MM.1S (cell line): ENCODE data around the gene ZCWPW2.

Experiments used
- CTCF ChIP-seq: fragments of 300-600 bp; sonication (generic); IDR thresholded peaks from 2 replicates; pipeline ENCODE4 v1.5.1; 2016; ENCODE audit warnings: antibody characterized with exemption, low read length, mixed read lengths
- EZH2 ChIP-seq: fragments of 300-600 bp; sonication (generic); optimal IDR thresholded peaks from 2 replicates; pipeline ENCODE3; 2017; ENCODE audit warnings: low read depth, mild to moderate bottlenecking, antibody characterized with exemption, low read length, mixed read lengths
- EZH2phosphoT487 ChIP-seq: fragments of 300-600 bp; sonication (generic); IDR thresholded peaks from 2 replicates; pipeline ENCODE4 v1.6.1; 2018; ENCODE audit warnings: antibody characterized with exemption, low read length

- TF ChIP-seq CTCF, result no peak
- TF ChIP-seq EZH2, result no peak
- TF ChIP-seq EZH2phosphoT487, result no peak
Measured at GRCh38 chr3:28553175-28553574, 204.7 kb downstream of the ZCWPW2 start.
